22Rv1 (cell line): ENCODE measurements around the gene CACHD1.

Source experiments
- ZFX ChIP-seq: fragments of 450-650 bp; IDR thresholded peaks from 2 replicates; pipeline ENCODE4 v1.6.1; 2017; ENCODE audit warnings: antibody characterized with exemption, borderline replicate concordance
- TF ChIP-seq, protein P1 (sequence below): fragments of 450-650 bp; IDR thresholded peaks from 2 replicates; pipeline ENCODE4 v1.5.1; 2017; ENCODE audit warnings: mild to moderate bottlenecking

DNA sequence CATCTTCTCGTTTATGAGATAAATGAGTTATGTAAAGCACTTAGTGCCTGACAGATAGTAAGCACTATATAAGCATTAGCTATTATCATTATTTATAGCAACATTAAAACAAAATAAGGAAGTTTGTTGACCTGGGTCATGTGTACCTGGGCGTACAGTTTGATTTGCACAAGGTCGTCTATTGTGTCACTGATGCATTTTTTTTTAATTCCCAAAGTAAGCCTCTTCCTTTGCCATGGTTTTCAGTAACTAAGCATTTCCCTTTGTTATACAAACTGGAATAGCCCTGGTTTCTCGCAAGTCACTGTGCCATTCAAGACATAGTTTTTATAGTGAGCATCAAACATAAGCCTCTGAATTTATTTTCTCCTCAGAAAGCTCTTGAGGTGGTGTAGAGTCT, 72.2 kb downstream of the CACHD1 start:
- TF ChIP-seq, protein P1, sequence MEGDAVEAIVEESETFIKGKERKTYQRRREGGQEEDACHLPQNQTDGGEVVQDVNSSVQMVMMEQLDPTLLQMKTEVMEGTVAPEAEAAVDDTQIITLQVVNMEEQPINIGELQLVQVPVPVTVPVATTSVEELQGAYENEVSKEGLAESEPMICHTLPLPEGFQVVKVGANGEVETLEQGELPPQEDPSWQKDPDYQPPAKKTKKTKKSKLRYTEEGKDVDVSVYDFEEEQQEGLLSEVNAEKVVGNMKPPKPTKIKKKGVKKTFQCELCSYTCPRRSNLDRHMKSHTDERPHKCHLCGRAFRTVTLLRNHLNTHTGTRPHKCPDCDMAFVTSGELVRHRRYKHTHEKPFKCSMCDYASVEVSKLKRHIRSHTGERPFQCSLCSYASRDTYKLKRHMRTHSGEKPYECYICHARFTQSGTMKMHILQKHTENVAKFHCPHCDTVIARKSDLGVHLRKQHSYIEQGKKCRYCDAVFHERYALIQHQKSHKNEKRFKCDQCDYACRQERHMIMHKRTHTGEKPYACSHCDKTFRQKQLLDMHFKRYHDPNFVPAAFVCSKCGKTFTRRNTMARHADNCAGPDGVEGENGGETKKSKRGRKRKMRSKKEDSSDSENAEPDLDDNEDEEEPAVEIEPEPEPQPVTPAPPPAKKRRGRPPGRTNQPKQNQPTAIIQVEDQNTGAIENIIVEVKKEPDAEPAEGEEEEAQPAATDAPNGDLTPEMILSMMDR = no peak
- no peak for TF ChIP-seq ZFX
